ENCODE data around the gene HCRT. TPM values are rescaled to one million over a fixed set of nuclear protein-coding genes. Genes with fewer than 3 reads are reported as not detected.
A peak's percentile ranks its signal among the peaks of the same experiment; 100 is the strongest.

Gene HCRT
- total RNA-seq, 2 donors from 2014 or later = not detected

GRCh38 chr17:42180922-42181850 lies 4.1 kb downstream of the HCRT start, which contains the start of gene KCNH4:
TSS of gene KCNH4 (minus strand) at chr17:42181142. CDS start at chr17:42180945, 197 bp downstream.
- Mint-ChIP-seq H3K36me3 (ENCODE audit: low read depth) (peaks cover 3% of the 10 kb centered on the region), H3K4me3 (peak within 1 kb of the TSS; percentile 75), H3K27me3 (no peaks in the 10 kb centered on the region), H3K27ac (no peak within 1 kb of the TSS), H3K4me1 (peaks cover 39% of the 10 kb centered on the region)
- DNase-seq = peak; percentile 80 to 88 (median 83)
- ATAC-seq = peak; percentile 74
- H3K9me3 ChIP-seq (ENCODE audit: control insufficient read depth, low read length, poor library complexity, severe bottlenecking) = no peaks in the 10 kb centered on the region

GRCh38 chr17:42180411-42180921 lies 4.8 kb downstream of the HCRT start:
- DNase-seq (no peak), ATAC-seq (no peak)
- H3K4me3 Mint-ChIP-seq = peak overlapping the region; percentile 67
- peaks cover 41% of the 10 kb centered on the region for H3K4me1 Mint-ChIP-seq
- H3K27ac Mint-ChIP-seq = no peak overlapping the region
- H3K36me3 Mint-ChIP-seq (ENCODE audit: low read depth) = peaks cover 3% of the 10 kb centered on the region
- no peaks in the 10 kb centered on the region for H3K9me3 ChIP-seq (ENCODE audit: control insufficient read depth, low read length, poor library complexity, severe bottlenecking)
- peaks cover under 1% of the 10 kb centered on the region for H3K27me3 Mint-ChIP-seq

DNA sequence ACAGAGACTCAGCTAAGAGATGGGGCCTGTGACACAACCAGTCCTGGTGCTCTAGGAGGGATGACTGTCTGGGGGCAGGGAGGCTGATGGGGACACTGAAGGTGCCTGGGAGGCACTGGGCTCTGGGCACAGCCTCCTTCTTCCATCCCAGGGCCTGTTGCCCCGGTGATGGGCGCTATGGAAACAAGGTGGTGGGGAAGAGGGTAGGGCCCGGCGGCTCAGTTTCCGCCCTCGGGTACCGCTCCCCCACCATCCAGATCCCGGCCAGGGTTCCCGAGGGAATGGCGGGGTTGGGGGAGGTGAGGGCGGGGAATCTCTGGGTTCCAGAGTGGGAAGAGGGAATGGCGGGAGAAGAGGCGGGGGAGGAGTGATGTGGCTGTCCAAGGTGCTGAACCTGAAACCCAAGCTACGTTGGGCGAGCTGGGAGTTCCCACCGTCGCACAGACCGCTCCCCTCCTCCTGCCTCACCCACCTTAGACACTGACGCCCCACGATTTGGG lies 5.3 kb downstream of the HCRT start:
- peaks cover 3% of the 10 kb centered on the region for H3K36me3 Mint-ChIP-seq (ENCODE audit: low read depth)

DNA sequence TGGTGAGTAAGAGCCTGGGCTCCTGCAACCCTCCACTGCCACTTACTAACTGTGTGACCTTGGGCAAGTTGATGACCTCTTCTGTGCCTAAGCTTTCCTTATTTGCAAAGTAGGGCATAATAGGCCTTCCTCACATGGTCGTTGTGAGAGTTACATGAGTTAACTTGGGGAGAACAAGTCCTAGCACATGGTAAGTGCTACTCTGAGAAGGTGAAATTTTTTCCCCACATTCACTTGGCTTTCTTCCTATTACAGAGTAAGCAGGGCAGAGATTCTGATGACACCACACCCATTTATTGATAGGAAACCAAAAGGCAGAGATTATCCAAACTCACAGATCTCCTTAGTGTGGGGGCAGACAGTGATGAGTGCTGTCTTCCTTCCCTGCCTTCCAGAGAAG lies 5.9 kb downstream of the HCRT start:
- peaks cover 5% of the 10 kb centered on the region for H3K27me3 Mint-ChIP-seq
- H3K27ac Mint-ChIP-seq = peak overlapping the region; percentile 82
- peaks cover 3% of the 10 kb centered on the region for H3K36me3 Mint-ChIP-seq (ENCODE audit: low read depth)
- DNase-seq = no peak
- peak overlapping the region; percentile 67 for H3K4me3 Mint-ChIP-seq
- ATAC-seq = no peak
- H3K4me1 Mint-ChIP-seq = peaks cover 34% of the 10 kb centered on the region
- no peaks in the 10 kb centered on the region for H3K9me3 ChIP-seq (ENCODE audit: control insufficient read depth, low read length, poor library complexity, severe bottlenecking)

More for the DNA sequence above, 5.3 kb downstream of the HCRT start:
- Mint-ChIP-seq H3K27me3 (peaks cover 5% of the 10 kb centered on the region), H3K4me1 (peaks cover 40% of the 10 kb centered on the region), H3K4me3 (peak overlapping the region; percentile 67), H3K27ac (no peak overlapping the region)
- no peaks in the 10 kb centered on the region for H3K9me3 ChIP-seq (ENCODE audit: control insufficient read depth, low read length, poor library complexity, severe bottlenecking)
- no peak for ATAC-seq
- DNase-seq = no peak

DNA sequence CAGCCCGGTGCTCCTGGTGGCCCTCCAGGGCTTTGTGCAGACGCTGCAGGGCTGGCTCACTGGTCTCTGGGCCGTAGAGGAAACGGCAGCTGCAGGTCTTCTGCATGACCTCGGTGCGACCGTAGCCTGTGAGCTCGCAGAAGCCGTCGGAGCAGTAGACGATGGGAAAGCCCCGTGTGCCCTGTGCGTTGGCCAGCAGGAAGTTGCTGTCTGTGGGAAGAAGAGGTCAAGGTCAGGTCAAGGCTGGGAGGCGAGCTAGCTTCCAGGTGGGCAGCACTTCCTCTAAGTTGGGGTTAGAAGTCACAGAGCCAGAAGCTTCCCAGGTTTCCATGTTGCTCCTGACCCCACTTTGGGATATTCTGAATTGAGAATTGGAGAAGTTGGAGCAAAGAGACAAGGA lies 6.4 kb downstream of the HCRT start:
- DNase-seq (peak in 1 of 3 donors; percentile 21), ATAC-seq (peak; percentile 25)
- Mint-ChIP-seq H3K4me3 (no peak overlapping the region), H3K4me1 (peaks cover 34% of the 10 kb centered on the region), H3K27ac (peak overlapping the region; percentile 82), H3K36me3 (ENCODE audit: low read depth) (peaks cover 3% of the 10 kb centered on the region), H3K27me3 (peaks cover 5% of the 10 kb centered on the region)
- H3K9me3 ChIP-seq (ENCODE audit: control insufficient read depth, low read length, poor library complexity, severe bottlenecking) = no peaks in the 10 kb centered on the region

DNA sequence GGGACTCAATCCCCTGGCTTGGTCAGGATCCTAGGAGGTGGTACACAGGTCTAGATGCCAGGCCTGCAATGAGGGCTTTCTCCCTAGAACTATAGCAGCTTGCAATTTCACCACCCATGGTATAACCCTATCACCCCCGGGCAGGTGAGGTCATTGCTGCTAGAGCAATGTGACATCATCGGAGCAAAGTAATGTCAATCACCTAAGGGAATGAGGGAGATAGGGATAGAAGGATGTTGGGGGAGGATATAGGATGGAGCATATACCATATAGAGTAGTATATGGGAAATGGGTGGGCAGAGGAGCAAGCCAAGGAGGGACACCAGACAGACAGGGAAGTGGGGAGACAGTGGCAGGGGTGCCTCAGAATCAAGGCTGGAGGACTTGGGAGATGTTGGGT lies 7.6 kb downstream of the HCRT start:
- DNase-seq (no peak), ATAC-seq (no peak)
- no peaks in the 10 kb centered on the region for H3K9me3 ChIP-seq (ENCODE audit: control insufficient read depth, low read length, poor library complexity, severe bottlenecking)
- no peak overlapping the region for H3K4me3 Mint-ChIP-seq
- peaks cover 5% of the 10 kb centered on the region for H3K27me3 Mint-ChIP-seq
- peak overlapping the region; percentile 34 for H3K27ac Mint-ChIP-seq
- H3K4me1 Mint-ChIP-seq = peaks cover 28% of the 10 kb centered on the region
- H3K36me3 Mint-ChIP-seq (ENCODE audit: low read depth) = no peaks in the 10 kb centered on the region

GRCh38 chr17:42174126-42174783 lies 11.0 kb downstream of the HCRT start:
- DNase-seq = no peak
- no peaks in the 10 kb centered on the region for H3K9me3 ChIP-seq (ENCODE audit: control insufficient read depth, low read length, poor library complexity, severe bottlenecking)
- ATAC-seq = no peak
- Mint-ChIP-seq H3K36me3 (ENCODE audit: low read depth) (peaks cover 2% of the 10 kb centered on the region), H3K27ac (no peak overlapping the region), H3K27me3 (peaks cover 5% of the 10 kb centered on the region), H3K4me3 (no peak overlapping the region), H3K4me1 (peaks cover 18% of the 10 kb centered on the region)

- ATAC-seq (no peak), DNase-seq (no peak)
- no peaks in the 10 kb centered on the region for H3K9me3 ChIP-seq (ENCODE audit: control insufficient read depth, low read length, poor library complexity, severe bottlenecking)
- Mint-ChIP-seq H3K27ac (no peak overlapping the region), H3K27me3 (peaks cover 5% of the 10 kb centered on the region), H3K36me3 (ENCODE audit: low read depth) (peaks cover 2% of the 10 kb centered on the region), H3K4me3 (no peak overlapping the region), H3K4me1 (peaks cover 13% of the 10 kb centered on the region)
These were observed 13.4 kb downstream of the HCRT start for GRCh38 chr17:42171831-42172230.

GRCh38 chr17:42169351-42169750 lies 15.9 kb downstream of the HCRT start:
- ATAC-seq (no peak), DNase-seq (no peak)
- Mint-ChIP-seq H3K27ac (no peak overlapping the region), H3K27me3 (no peaks in the 10 kb centered on the region), H3K4me3 (no peak overlapping the region), H3K36me3 (ENCODE audit: low read depth) (peaks cover 2% of the 10 kb centered on the region), H3K4me1 (peaks cover 9% of the 10 kb centered on the region)
- H3K9me3 ChIP-seq (ENCODE audit: control insufficient read depth, low read length, poor library complexity, severe bottlenecking) = no peaks in the 10 kb centered on the region

DNA sequence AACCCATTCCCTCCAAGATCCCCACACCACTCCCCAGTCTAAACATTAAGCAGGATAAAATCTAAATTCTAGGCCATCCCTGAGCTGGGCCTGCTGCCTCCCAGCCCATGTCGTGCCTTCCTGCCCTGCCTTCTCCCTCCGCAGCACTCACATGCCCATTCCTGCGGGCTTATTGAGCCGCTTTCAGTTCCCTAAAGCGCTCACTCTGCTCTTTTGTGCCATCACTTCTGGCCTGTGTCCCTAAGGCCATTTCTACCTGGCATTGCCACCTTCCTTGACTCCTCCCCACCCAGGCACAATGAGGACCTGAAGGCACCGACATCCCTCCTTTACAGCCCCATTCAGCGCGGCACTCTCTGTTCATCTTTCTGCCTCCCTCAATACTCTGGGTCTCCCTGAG lies 17.4 kb downstream of the HCRT start:
- Mint-ChIP-seq H3K4me3 (no peak overlapping the region), H3K27me3 (no peaks in the 10 kb centered on the region), H3K27ac (no peak overlapping the region), H3K36me3 (ENCODE audit: low read depth) (peaks cover 2% of the 10 kb centered on the region), H3K4me1 (peaks cover 12% of the 10 kb centered on the region)
- no peak for ATAC-seq
- H3K9me3 ChIP-seq (ENCODE audit: control insufficient read depth, low read length, poor library complexity, severe bottlenecking) = no peaks in the 10 kb centered on the region
- DNase-seq = no peak

DNA sequence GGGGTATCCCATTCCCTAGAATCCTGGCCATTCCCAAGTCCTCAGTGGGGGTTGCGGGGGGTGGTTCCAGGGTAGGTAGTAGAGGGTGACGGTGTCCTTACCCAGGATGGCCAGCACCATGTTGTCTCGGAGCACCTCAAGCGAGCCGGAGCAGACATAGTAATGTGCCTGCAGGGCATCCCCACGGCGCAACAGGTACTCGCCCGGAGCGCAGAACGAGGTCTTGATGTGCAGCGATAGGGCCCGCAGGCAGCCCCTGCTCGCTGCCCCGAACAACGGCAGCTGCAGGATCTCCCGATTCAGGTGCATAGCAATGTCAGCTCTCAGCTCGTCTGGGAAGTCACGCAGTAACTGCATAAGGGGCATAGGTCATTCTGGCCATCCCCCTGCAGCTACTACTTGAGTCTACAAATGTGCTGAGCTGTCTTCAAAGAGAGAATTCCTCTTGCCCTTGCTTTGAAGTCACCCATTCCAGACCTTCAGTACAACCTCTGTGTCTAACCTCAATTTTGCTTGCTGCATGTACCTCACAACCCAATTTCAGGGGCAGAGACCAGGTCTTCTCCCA lies 19.0 kb downstream of the HCRT start:
- Mint-ChIP-seq H3K36me3 (ENCODE audit: low read depth) (peaks cover 2% of the 10 kb centered on the region), H3K4me3 (no peak overlapping the region), H3K27me3 (no peaks in the 10 kb centered on the region), H3K4me1 (peaks cover 12% of the 10 kb centered on the region), H3K27ac (no peak overlapping the region)
- no peak for ATAC-seq
- DNase-seq = no peak
- H3K9me3 ChIP-seq (ENCODE audit: control insufficient read depth, low read length, poor library complexity, severe bottlenecking) = no peaks in the 10 kb centered on the region

DNA sequence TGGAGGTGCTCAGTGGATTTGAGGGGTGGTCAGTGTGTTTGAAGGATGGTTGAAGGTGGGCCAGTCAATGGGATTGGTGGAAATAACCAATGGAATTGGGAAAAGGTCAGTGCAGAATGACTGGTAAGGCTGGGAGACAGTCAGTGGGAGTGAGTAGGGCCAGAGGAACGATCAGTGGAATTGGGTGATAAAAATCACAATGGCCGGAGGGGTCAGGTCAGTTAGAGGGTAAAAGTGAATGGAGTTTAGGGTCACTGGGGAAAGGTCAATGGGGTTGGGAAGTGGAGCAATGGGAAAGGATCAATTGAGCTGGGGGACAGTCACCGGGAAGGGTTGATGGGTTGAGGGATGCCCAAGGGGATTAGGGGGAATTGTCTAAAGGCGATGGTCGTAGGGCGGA lies 19.5 kb downstream of the HCRT start:
- ATAC-seq = no peak
- Mint-ChIP-seq H3K27ac (no peak overlapping the region), H3K36me3 (ENCODE audit: low read depth) (peaks cover 2% of the 10 kb centered on the region)

More for the DNA sequence above, 19.5 kb downstream of the HCRT start:
- DNase-seq = no peak
- no peaks in the 10 kb centered on the region for H3K27me3 Mint-ChIP-seq
- no peaks in the 10 kb centered on the region for H3K9me3 ChIP-seq (ENCODE audit: control insufficient read depth, low read length, poor library complexity, severe bottlenecking)
- H3K4me1 Mint-ChIP-seq = peaks cover 12% of the 10 kb centered on the region
- H3K4me3 Mint-ChIP-seq = no peak overlapping the region
